DND-41 (cell line): ENCODE data around the gene LORICRIN.
A peak's percentile ranks its signal among the peaks of the same experiment; 100 is the strongest.

Experiments
- ATAC-seq: fragments of 200-7000 bp; cut with Tn5 transposase; 3 replicates; pipeline ENCODE4 v1.9.1; 2021; ENCODE audit warnings: low read depth; ENCODE audit not compliant: insufficient read depth
- DNase-seq: peaks from one replicate; pipeline ENCODE4 v3.0.0-alpha.2; 2020
- H2AFZ ChIP-seq: 2 replicates; pipeline ENCODE4 v1.6.0; 2012; ENCODE audit warnings: low read depth, low read length
- H3K27ac ChIP-seq: 2 replicates; pipeline ENCODE4 v1.5.1; 2012; ENCODE audit warnings: low read length, inconsistent platforms
- H3K27me3 ChIP-seq: fragments of 200-600 bp; sonication (generic); 2 replicates; pipeline ENCODE4 v1.6.0; 2012; ENCODE audit warnings: low read length, mild to moderate bottlenecking, inconsistent platforms; ENCODE audit not compliant: insufficient read depth, poor library complexity
- H3K36me3 ChIP-seq: 2 replicates; pipeline ENCODE4 v1.5.1; 2012; ENCODE audit warnings: low read length, inconsistent platforms; ENCODE audit not compliant: insufficient read depth
- H3K4me1 ChIP-seq: 2 replicates; pipeline ENCODE4 v1.5.1; 2012; ENCODE audit warnings: mild to moderate bottlenecking, low read length; ENCODE audit not compliant: insufficient read depth
- H3K4me2 ChIP-seq: 2 replicates; pipeline ENCODE4 v1.6.0; 2012; ENCODE audit warnings: mild to moderate bottlenecking, moderate library complexity, low read length, inconsistent platforms; ENCODE audit not compliant: insufficient read depth
- H3K4me3 ChIP-seq, 2 experiments: fragments of 200-600 bp in 1 of 2; shearing (Covaris generic) in 1 of 2; 2 replicates each; pipeline ENCODE4 v1.5.1; 2012 to 2016; ENCODE audit warnings: inconsistent platforms in 2 of 2, low read length in 2 of 2, mild to moderate bottlenecking in 2 of 2, low read depth in 1 of 2, moderate library complexity in 1 of 2
- H3K79me2 ChIP-seq: 2 replicates; pipeline ENCODE4 v1.6.0; 2012; ENCODE audit warnings: low read length, inconsistent platforms; ENCODE audit not compliant: insufficient read depth
- H3K9ac ChIP-seq: 2 replicates; pipeline ENCODE4 v1.6.0; 2012; ENCODE audit warnings: low read depth, mild to moderate bottlenecking, inconsistent platforms, low read length, moderate library complexity
- H3K9me3 ChIP-seq: 2 replicates; pipeline ENCODE4 v1.5.1; 2012; ENCODE audit warnings: low read length, moderate library complexity, mild to moderate bottlenecking, inconsistent platforms; ENCODE audit not compliant: insufficient read depth, severe bottlenecking
- H4K20me1 ChIP-seq: 2 replicates; pipeline ENCODE4 v1.6.0; 2012; ENCODE audit warnings: low read length; ENCODE audit not compliant: insufficient read depth
- EZH2 ChIP-seq: IDR thresholded peaks from 3 replicates; pipeline ENCODE4 v1.6.1; 2012; ENCODE audit warnings: borderline replicate concordance, low read depth, mild to moderate bottlenecking, moderate library complexity, low read length, inconsistent platforms; ENCODE audit not compliant: severe bottlenecking
- TF ChIP-seq, protein P1 (sequence below): IDR thresholded peaks from 2 replicates; pipeline ENCODE4 v1.5.1; 2012; ENCODE audit warnings: borderline replicate concordance, low read length, moderate library complexity, mild to moderate bottlenecking; ENCODE audit not compliant: poor library complexity, severe bottlenecking; ENCODE audit errors: extremely low read depth

Gene LORICRIN

DNA sequence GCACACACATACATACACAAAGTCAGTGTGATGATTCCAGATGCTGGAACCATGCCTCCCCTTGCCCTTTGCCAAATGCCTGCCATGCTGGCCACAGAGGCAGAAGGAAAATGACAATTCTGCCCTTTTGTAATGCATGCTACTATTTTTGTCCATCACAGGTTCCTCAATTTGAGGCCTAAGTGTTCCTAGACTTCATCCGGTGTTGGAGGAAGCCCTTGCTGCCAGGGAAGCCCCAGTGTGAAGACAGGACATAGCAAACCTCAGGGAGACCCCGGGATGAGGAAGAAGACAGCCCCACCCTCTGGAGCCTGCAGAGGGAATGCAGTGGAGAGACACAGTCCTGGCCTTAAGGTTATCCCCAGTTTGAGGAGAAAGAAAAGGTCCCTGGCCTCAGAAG, 27.7 kb upstream of the LORICRIN start:
- no peak for TF ChIP-seq EZH2
- TF ChIP-seq, protein P1, sequence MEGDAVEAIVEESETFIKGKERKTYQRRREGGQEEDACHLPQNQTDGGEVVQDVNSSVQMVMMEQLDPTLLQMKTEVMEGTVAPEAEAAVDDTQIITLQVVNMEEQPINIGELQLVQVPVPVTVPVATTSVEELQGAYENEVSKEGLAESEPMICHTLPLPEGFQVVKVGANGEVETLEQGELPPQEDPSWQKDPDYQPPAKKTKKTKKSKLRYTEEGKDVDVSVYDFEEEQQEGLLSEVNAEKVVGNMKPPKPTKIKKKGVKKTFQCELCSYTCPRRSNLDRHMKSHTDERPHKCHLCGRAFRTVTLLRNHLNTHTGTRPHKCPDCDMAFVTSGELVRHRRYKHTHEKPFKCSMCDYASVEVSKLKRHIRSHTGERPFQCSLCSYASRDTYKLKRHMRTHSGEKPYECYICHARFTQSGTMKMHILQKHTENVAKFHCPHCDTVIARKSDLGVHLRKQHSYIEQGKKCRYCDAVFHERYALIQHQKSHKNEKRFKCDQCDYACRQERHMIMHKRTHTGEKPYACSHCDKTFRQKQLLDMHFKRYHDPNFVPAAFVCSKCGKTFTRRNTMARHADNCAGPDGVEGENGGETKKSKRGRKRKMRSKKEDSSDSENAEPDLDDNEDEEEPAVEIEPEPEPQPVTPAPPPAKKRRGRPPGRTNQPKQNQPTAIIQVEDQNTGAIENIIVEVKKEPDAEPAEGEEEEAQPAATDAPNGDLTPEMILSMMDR, result no peak
- Histone ChIP-seq H3K27ac (no peak overlapping the region), H3K27me3 (peaks cover 8% of the 10 kb centered on the region), H3K4me1 (no peaks in the 10 kb centered on the region), H4K20me1 (no peaks in the 10 kb centered on the region), H3K79me2 (no peaks in the 10 kb centered on the region), H3K9me3 (no peaks in the 10 kb centered on the region), H3K4me3 (no peak overlapping the region), H2AFZ (no peak overlapping the region), H3K9ac (no peak overlapping the region), H3K36me3 (no peaks in the 10 kb centered on the region), H3K4me2 (no peak overlapping the region)
- no peak for ATAC-seq
- no peak for DNase-seq

DNA sequence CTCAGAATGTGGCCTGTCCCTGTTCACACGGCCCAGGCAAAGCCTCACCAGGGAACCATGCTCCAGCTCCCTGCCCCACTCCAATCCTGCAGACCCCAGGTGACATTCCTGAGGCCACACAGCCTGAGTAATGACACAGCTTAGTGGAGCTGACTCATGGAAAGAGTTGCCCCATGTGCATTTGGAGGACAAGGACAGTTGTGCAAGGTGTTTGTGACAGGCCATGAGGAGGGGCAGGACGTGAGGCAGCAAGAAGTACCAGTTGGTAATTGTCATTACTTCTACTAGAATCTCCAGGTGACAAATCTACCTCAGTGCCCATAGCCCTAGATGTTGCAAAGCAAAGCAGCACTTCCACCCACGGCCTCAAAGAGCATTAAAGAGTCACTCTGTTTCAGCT, 26.9 kb upstream of the LORICRIN start:
- H3K9me3 ChIP-seq, result no peaks in the 10 kb centered on the region
- H3K27me3 ChIP-seq, result peaks cover 7% of the 10 kb centered on the region
- no peak overlapping the region for H3K27ac ChIP-seq
- H3K9ac ChIP-seq, result no peak overlapping the region
- no peak overlapping the region for H3K4me3 ChIP-seq
- H3K36me3 ChIP-seq, result no peaks in the 10 kb centered on the region
- no peak for TF ChIP-seq EZH2
- TF ChIP-seq, protein P1, result no peak
- H3K79me2 ChIP-seq, result no peaks in the 10 kb centered on the region
- ATAC-seq (no peak), DNase-seq (no peak)
- no peaks in the 10 kb centered on the region for H4K20me1 ChIP-seq
- H2AFZ ChIP-seq, result no peak overlapping the region
- H3K4me2 ChIP-seq, result no peak overlapping the region
- no peaks in the 10 kb centered on the region for H3K4me1 ChIP-seq

DNA sequence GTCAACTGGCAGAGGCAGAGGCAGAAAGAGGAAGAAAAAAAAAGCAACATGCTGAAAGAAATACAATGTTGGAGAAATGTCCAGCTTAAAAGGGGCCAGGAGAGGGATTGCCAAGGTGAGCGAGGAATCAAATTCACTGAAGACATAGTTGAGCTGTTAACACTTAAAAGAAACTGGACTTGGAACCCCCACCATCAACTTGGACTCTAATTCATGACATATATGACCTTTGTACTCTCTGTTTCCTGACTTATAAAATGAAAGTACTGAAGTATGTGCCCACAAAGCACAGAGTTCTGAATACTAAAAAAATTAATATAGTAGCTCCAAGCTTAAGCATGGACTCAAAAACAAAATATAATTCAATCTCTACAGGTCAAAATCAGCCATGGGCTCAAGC, 26.0 kb upstream of the LORICRIN start:
- H3K79me2 ChIP-seq, result no peaks in the 10 kb centered on the region
- no peaks in the 10 kb centered on the region for H3K36me3 ChIP-seq
- H3K27me3 ChIP-seq, result peaks cover 6% of the 10 kb centered on the region
- no peak overlapping the region for H3K4me3 ChIP-seq
- TF ChIP-seq EZH2, result no peak
- TF ChIP-seq, protein P1, result no peak
- no peak overlapping the region for H2AFZ ChIP-seq
- no peak overlapping the region for H3K27ac ChIP-seq
- no peak overlapping the region for H3K4me2 ChIP-seq
- H3K9me3 ChIP-seq, result no peaks in the 10 kb centered on the region
- H3K9ac ChIP-seq, result no peak overlapping the region
- ATAC-seq (no peak), DNase-seq (no peak)
- H3K4me1 ChIP-seq, result no peaks in the 10 kb centered on the region
- H4K20me1 ChIP-seq, result no peaks in the 10 kb centered on the region

DNA sequence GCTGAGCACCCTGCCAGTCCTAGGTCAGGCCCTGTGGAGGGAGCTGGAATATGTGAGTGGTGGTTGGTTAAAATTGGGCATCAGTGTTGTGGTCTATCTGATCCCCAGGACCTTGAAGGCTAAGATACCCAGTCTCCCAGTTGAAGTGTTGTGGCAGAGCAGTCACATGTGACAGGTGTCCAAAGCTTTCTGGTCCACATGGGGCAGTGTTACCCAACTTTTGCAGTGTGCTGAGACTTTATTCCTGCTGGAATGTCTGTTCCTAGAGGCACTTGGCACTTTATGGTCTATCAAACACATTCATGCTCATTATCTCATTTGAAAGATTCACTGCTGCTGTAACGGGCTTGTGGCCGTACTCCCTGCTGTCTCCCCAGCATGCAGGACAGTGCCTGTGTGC, 21.0 kb upstream of the LORICRIN start:
- H3K4me3 ChIP-seq, result no peak overlapping the region
- H4K20me1 ChIP-seq, result no peaks in the 10 kb centered on the region
- H3K9ac ChIP-seq, result no peak overlapping the region
- H3K4me1 ChIP-seq, result no peaks in the 10 kb centered on the region
- no peak overlapping the region for H3K27ac ChIP-seq
- no peaks in the 10 kb centered on the region for H3K9me3 ChIP-seq
- no peak overlapping the region for H3K4me2 ChIP-seq
- H3K36me3 ChIP-seq, result no peaks in the 10 kb centered on the region
- no peak for TF ChIP-seq EZH2
- TF ChIP-seq, protein P1, result peak; percentile 15
- DNase-seq, result no peak
- H3K79me2 ChIP-seq, result no peaks in the 10 kb centered on the region
- peaks cover 6% of the 10 kb centered on the region for H3K27me3 ChIP-seq
- ATAC-seq, result no peak
- no peak overlapping the region for H2AFZ ChIP-seq
